Parathyroid adenoma (tissue), 2 donors: ENCODE results near the gene MGAT3.

ENCODE experiments used
- H2AFZ ChIP-seq: fragments of 300-600 bp; sonication (generic); one replicate; pipeline ENCODE4 v1.7.0; 2017; ENCODE audit warnings: antibody characterized with exemption, mild to moderate bottlenecking
- H3K27ac ChIP-seq: fragments of 300-600 bp; sonication (generic); one replicate; pipeline ENCODE4 v1.7.0; 2017
- H3K27me3 ChIP-seq: fragments of 300-600 bp; sonication (generic); one replicate; pipeline ENCODE4 v1.7.0; 2017; ENCODE audit warnings: low read length; ENCODE audit not compliant: control insufficient read depth, insufficient read depth
- H3K36me3 ChIP-seq: fragments of 300-600 bp; sonication (generic); one replicate; pipeline ENCODE4 v1.7.0; 2017; ENCODE audit warnings: low read length; ENCODE audit not compliant: control insufficient read depth, insufficient read depth
- H3K4me1 ChIP-seq: fragments of 300-600 bp; sonication (generic); one replicate; pipeline ENCODE4 v1.7.0; 2017; ENCODE audit warnings: control low read depth
- H3K4me2 ChIP-seq: fragments of 300-600 bp; sonication (generic); one replicate; pipeline ENCODE4 v1.7.0; 2017; ENCODE audit warnings: low read length
- H3K4me3 ChIP-seq: fragments of 300-600 bp; sonication (generic); one replicate; pipeline ENCODE4 v1.7.0; 2017; ENCODE audit warnings: low read depth, low read length
- H3K79me2 ChIP-seq: fragments of 300-600 bp; sonication (generic); one replicate; pipeline ENCODE4 v1.7.0; 2017; ENCODE audit warnings: control low read depth
- H3K9ac ChIP-seq: fragments of 300-600 bp; sonication (generic); one replicate; pipeline ENCODE4 v1.7.0; 2017; ENCODE audit warnings: mild to moderate bottlenecking
- H3K9me3 ChIP-seq: fragments of 300-600 bp; sonication (generic); one replicate; pipeline ENCODE4 v1.7.0; 2017; ENCODE audit warnings: low read length; ENCODE audit not compliant: control insufficient read depth
- TF ChIP-seq, protein P1 (sequence below): fragments of 300-600 bp; sonication (generic); IDR thresholded peaks from one replicate; pipeline ENCODE4 v1.7.0; 2017; ENCODE audit warnings: antibody characterized with exemption, mild to moderate bottlenecking
- donor health status: primary hyperparathyroidism.

Gene MGAT3

DNA sequence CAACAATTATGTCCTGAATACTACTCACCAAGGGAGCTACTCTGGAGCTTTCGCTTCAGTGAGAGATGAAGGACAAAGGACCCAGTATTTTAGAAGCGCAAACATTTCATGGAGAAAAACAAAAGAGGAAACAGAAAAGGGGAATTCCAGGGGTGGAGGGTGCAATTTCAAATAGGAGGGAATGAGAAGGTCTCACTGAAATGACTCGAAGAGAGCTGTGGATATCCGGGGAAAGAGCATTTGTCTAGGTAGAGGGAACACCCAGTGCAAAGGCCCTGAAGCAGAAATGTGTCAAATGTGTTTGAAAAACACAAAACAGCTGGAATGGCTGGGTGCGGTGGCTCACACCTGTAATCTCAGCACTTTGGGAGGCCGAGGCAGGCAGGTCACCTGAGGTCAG, 73.3 kb downstream of the MGAT3 start:
- peaks cover 2% of the 10 kb centered on the region for H3K79me2 ChIP-seq
- no peak overlapping the region for H2AFZ ChIP-seq
- peaks cover 25% of the 10 kb centered on the region for H3K4me1 ChIP-seq
- no peak overlapping the region for H3K4me2 ChIP-seq
- no peaks in the 10 kb centered on the region for H3K27me3 ChIP-seq
- TF ChIP-seq, protein P1, sequence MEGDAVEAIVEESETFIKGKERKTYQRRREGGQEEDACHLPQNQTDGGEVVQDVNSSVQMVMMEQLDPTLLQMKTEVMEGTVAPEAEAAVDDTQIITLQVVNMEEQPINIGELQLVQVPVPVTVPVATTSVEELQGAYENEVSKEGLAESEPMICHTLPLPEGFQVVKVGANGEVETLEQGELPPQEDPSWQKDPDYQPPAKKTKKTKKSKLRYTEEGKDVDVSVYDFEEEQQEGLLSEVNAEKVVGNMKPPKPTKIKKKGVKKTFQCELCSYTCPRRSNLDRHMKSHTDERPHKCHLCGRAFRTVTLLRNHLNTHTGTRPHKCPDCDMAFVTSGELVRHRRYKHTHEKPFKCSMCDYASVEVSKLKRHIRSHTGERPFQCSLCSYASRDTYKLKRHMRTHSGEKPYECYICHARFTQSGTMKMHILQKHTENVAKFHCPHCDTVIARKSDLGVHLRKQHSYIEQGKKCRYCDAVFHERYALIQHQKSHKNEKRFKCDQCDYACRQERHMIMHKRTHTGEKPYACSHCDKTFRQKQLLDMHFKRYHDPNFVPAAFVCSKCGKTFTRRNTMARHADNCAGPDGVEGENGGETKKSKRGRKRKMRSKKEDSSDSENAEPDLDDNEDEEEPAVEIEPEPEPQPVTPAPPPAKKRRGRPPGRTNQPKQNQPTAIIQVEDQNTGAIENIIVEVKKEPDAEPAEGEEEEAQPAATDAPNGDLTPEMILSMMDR = no peak
- no peak overlapping the region for H3K4me3 ChIP-seq
- no peaks in the 10 kb centered on the region for H3K36me3 ChIP-seq
- H3K9me3 ChIP-seq = no peaks in the 10 kb centered on the region
- no peak overlapping the region for H3K9ac ChIP-seq
- H3K27ac ChIP-seq = no peak overlapping the region

DNA sequence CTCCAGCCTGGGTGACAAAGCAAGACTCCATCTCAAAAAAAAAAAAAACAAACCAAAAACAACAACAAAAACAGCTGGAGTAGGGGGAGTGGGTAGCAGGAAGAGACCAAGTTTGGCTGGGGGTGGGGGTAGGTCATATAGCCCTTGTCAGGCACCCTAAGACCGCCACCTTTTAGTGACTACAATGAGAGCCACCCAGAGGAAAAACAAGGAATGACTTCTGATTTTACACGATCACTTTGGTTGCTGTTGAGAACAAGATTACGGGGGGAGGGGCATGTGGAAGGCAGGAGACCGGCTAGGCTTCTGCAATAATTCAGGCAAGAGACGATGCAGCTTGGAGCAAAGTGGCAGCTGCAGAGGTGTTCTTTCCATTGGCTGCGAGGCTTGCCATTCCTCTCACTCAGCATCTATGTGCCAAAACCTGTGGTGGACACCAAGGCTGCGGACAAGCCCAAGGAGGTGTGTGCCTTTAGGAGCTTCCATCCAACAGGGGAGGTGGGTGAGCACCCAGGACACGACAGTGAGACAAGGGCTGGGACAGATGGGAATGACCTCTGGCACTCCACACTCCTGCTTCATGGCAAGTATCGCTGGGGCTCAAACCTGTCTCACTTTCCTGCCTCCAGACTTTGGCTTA, 74.0 kb downstream of the MGAT3 start:
- Histone ChIP-seq H3K27me3 (no peaks in the 10 kb centered on the region), H3K9ac (no peak overlapping the region), H3K36me3 (no peaks in the 10 kb centered on the region), H3K9me3 (no peaks in the 10 kb centered on the region), H3K27ac (no peak overlapping the region), H2AFZ (no peak overlapping the region), H3K4me3 (no peak overlapping the region), H3K4me1 (peaks cover 25% of the 10 kb centered on the region), H3K79me2 (no peaks in the 10 kb centered on the region), H3K4me2 (no peak overlapping the region)
- TF ChIP-seq, protein P1 = no peak

DNA sequence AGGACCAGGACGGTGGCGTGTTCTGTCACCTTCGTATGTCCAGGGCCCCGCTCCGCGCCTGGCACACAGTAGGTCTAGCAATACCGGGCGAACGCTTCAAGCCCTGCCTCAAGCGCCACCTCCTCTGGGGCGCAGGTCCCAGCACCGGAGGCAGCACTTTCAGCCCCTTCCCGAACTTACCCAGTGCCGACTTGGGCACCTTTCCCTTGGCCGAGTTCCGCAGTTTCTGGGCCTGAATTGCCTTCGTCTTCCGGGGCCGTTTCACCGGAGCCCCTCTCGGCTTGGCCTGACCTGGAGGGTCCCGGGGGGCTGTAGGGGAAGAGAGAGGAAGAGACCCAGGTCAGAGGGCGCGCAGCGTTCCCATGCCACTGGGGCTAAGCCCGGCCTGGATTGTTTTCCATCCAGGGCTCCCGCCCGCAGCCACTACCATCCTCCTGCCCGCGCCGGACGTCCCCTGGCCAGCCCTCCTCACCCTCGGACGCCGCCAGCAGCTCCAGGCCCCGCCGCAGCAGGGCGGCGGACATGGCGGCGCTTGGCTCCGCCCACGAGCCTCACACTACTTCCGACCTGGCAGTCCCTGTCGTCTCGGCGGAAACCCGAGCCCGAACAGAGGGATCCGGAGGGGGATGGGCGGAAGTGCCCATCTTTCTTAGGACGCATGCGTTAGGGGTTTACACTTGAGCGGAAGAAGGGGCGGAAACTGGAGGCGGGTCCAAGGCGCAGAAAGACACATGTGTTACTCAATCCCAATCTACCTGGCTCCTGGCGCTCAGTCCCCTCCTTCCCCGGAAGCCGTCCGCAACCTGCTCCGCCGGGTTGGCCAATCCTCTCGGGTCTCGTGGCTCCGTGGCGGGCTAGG, 75.6 kb downstream of the MGAT3 start, which contains the start of gene RPS19BP1:
Gene RPS19BP1 (minus strand): TSS at position 534 of the 859 bp plus-strand sequence. CDS start 10 bp downstream, at position 524.
- peaks cover 20% of the 10 kb centered on the region for H3K4me1 ChIP-seq
- H3K36me3 ChIP-seq = no peaks in the 10 kb centered on the region
- H3K79me2 ChIP-seq = no peaks in the 10 kb centered on the region
- peak within 1 kb of the TSS; percentile 95 for H3K4me3 ChIP-seq
- H3K9ac ChIP-seq = peak within 1 kb of the TSS; percentile 17
- no peaks in the 10 kb centered on the region for H3K9me3 ChIP-seq
- peak within 1 kb of the TSS; percentile 90 for H3K4me2 ChIP-seq
- no peaks in the 10 kb centered on the region for H3K27me3 ChIP-seq
- H2AFZ ChIP-seq = peak within 1 kb of the TSS; percentile 79
- peak within 1 kb of the TSS; percentile 73 for H3K27ac ChIP-seq
- TF ChIP-seq, protein P1 = no peak

DNA sequence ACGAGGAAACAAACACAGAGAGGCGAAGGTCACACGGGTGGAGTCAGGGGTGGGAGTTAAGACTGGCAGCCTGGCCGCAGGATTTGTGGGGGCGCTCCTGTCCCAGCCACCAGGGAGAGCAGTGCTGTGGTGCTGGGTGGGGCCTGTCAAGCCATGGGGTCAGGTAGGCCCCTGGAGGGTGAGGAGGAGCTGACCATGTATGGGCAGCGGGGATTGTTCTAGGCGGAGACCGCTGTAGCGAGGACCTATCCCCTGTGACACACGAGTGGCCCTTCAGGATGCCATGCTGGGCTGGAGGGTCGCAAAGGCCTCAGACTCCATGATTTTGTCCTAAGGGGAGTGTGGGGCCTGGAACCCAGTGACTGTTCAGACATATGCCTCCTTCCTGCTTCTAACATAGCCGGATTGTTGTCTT, 77.3 kb downstream of the MGAT3 start:
- Histone ChIP-seq H3K4me2 (no peak overlapping the region), H3K27me3 (no peaks in the 10 kb centered on the region), H3K36me3 (no peaks in the 10 kb centered on the region), H3K9me3 (no peaks in the 10 kb centered on the region), H3K9ac (no peak overlapping the region), H3K4me1 (peaks cover 7% of the 10 kb centered on the region), H3K4me3 (no peak overlapping the region), H2AFZ (peak overlapping the region; percentile 76), H3K79me2 (no peaks in the 10 kb centered on the region), H3K27ac (no peak overlapping the region)
- TF ChIP-seq, protein P1 = no peak
